ENCODE results near the gene ARG2. TPM values are rescaled to one million over a fixed set of nuclear protein-coding genes. Genes with fewer than 3 reads are reported as not detected.
A peak's percentile ranks its signal among the peaks of the same experiment; 100 is the strongest.
"Not testable (repeated sequence)": the region's sequence is repeated elsewhere in the genome, so short reads cannot be mapped to it uniquely, and the experiment has no call there.

The ARG2 gene
- total RNA-seq, 1 donor from 2014 or later = 1.0 TPM

- Histone ChIP-seq H3K27ac (ENCODE audit: low read depth, low read length) (no peak overlapping the region), H3K36me3 (ENCODE audit: control insufficient read depth in 3 of 3, insufficient read depth in 3 of 3, low read length in 3 of 3) (no peaks in the 10 kb centered on the region), H3K9ac (ENCODE audit: low read depth in 1 of 3, low read length in 3 of 3) (no peak overlapping the region), H3K4me3 (ENCODE audit: low read length in 3 of 3) (no peak overlapping the region), H3K27me3 (ENCODE audit: control insufficient read depth in 3 of 3, insufficient read depth in 3 of 3, low read length in 3 of 3) (peaks cover 0 to 10% (median 3%) of the 10 kb centered on the region in 3 donors), H3K4me1 (ENCODE audit: control insufficient read depth in 3 of 3, insufficient read depth in 3 of 3, low read length in 3 of 3) (no peaks in the 10 kb centered on the region), H3K9me3 (ENCODE audit: control insufficient read depth in 3 of 3, low read length in 3 of 3) (no peaks in the 10 kb centered on the region)
Observed at GRCh38 chr14:67609642-67610310, 9.9 kb upstream of the ARG2 start.

- Histone ChIP-seq H3K4me3 (ENCODE audit: low read length in 3 of 3) (no peak overlapping the region), H3K9ac (ENCODE audit: low read depth in 1 of 3, low read length in 3 of 3) (no peak overlapping the region), H3K4me1 (ENCODE audit: control insufficient read depth in 3 of 3, insufficient read depth in 3 of 3, low read length in 3 of 3) (no peaks in the 10 kb centered on the region), H3K9me3 (ENCODE audit: control insufficient read depth in 3 of 3, low read length in 3 of 3) (no peaks in the 10 kb centered on the region), H3K36me3 (ENCODE audit: control insufficient read depth in 3 of 3, insufficient read depth in 3 of 3, low read length in 3 of 3) (no peaks in the 10 kb centered on the region), H3K27ac (ENCODE audit: low read depth, low read length) (no peak overlapping the region), H3K27me3 (ENCODE audit: control insufficient read depth in 3 of 3, insufficient read depth in 3 of 3, low read length in 3 of 3) (peaks cover 0 to 10% (median 3%) of the 10 kb centered on the region in 3 donors)
Observed at GRCh38 chr14:67610491-67610890, 9.2 kb upstream of the ARG2 start.

DNA sequence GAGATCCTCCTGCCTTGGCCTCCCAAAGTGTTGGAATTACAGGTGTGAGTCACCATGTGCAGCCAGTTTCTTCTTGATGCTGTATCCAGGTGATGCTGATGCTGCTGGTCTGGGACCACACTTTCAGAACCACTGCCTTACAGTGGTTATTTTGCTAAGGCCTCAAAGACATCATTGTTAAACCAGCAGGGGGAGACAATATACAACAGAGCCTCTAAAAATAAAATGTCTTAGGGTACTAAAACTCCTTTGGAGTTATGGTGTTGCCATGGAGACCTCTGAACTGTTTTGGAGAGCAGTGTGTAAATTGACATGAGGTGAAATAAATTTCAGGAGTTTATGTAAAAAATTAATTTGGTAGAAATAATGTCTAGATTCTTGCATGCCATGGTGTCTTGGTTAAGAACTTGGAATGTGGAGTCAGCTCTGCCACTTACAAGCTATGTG is 1.1 kb upstream of the ARG2 start:
- H3K4me3 ChIP-seq (ENCODE audit: low read length in 3 of 3) = no peak overlapping the region
- H3K4me1 ChIP-seq (ENCODE audit: control insufficient read depth in 3 of 3, insufficient read depth in 3 of 3, low read length in 3 of 3) = peaks cover 25 to 31% (median 28%) of the 10 kb centered on the region in 3 donors
- no peaks in the 10 kb centered on the region for H3K27me3 ChIP-seq (ENCODE audit: control insufficient read depth in 3 of 3, insufficient read depth in 3 of 3, low read length in 3 of 3)
- H3K36me3 ChIP-seq (ENCODE audit: control insufficient read depth in 3 of 3, insufficient read depth in 3 of 3, low read length in 3 of 3) = no peaks in the 10 kb centered on the region
- H3K9ac ChIP-seq (ENCODE audit: low read depth in 1 of 3, low read length in 3 of 3) = no peak overlapping the region
- peak overlapping the region; percentile 80 for H3K27ac ChIP-seq (ENCODE audit: low read depth, low read length)
- no peaks in the 10 kb centered on the region for H3K9me3 ChIP-seq (ENCODE audit: control insufficient read depth in 3 of 3, low read length in 3 of 3)

GRCh38 chr14:67620217-67620785 is 581 bp downstream of the ARG2 start:
- H3K4me3 ChIP-seq (ENCODE audit: low read length in 3 of 3) = peak overlapping the region; percentile 76 to 84 (median 82)
- H3K4me1 ChIP-seq (ENCODE audit: control insufficient read depth in 3 of 3, insufficient read depth in 3 of 3, low read length in 3 of 3) = peaks cover 25 to 34% (median 28%) of the 10 kb centered on the region in 3 donors
- H3K9me3 ChIP-seq (ENCODE audit: control insufficient read depth in 3 of 3, low read length in 3 of 3) = no peaks in the 10 kb centered on the region
- H3K27me3 ChIP-seq (ENCODE audit: control insufficient read depth in 3 of 3, insufficient read depth in 3 of 3, low read length in 3 of 3) = no peaks in the 10 kb centered on the region
- H3K9ac ChIP-seq (ENCODE audit: low read depth in 1 of 3, low read length in 3 of 3) = peak overlapping the region; percentile 65 to 81 (median 73)
- no peaks in the 10 kb centered on the region for H3K36me3 ChIP-seq (ENCODE audit: control insufficient read depth in 3 of 3, insufficient read depth in 3 of 3, low read length in 3 of 3)
- peak overlapping the region; percentile 80 for H3K27ac ChIP-seq (ENCODE audit: low read depth, low read length)

- peak overlapping the region in 2 of 3 donors; percentile 2 to 15 for H3K4me3 ChIP-seq (ENCODE audit: low read length in 3 of 3)
- peak overlapping the region; percentile 0 to 51 (median 40) for H3K9ac ChIP-seq (ENCODE audit: low read depth in 1 of 3, low read length in 3 of 3)
- H3K36me3 ChIP-seq (ENCODE audit: control insufficient read depth in 3 of 3, insufficient read depth in 3 of 3, low read length in 3 of 3) = no peaks in the 10 kb centered on the region
- H3K4me1 ChIP-seq (ENCODE audit: control insufficient read depth in 3 of 3, insufficient read depth in 3 of 3, low read length in 3 of 3) = peaks cover 25 to 34% (median 28%) of the 10 kb centered on the region in 3 donors
- no peaks in the 10 kb centered on the region for H3K27me3 ChIP-seq (ENCODE audit: control insufficient read depth in 3 of 3, insufficient read depth in 3 of 3, low read length in 3 of 3)
- H3K27ac ChIP-seq (ENCODE audit: low read depth, low read length) = peak overlapping the region; percentile 70
- no peaks in the 10 kb centered on the region for H3K9me3 ChIP-seq (ENCODE audit: control insufficient read depth in 3 of 3, low read length in 3 of 3)
Observed at GRCh38 chr14:67622675-67623074, 3.0 kb downstream of the ARG2 start.

- H3K27ac ChIP-seq (ENCODE audit: low read depth, low read length) = peak overlapping the region; percentile 70
- H3K9ac ChIP-seq (ENCODE audit: low read depth in 1 of 3, low read length in 3 of 3) = peak overlapping the region; percentile 0 to 51 (median 40)
- H3K27me3 ChIP-seq (ENCODE audit: control insufficient read depth in 3 of 3, insufficient read depth in 3 of 3, low read length in 3 of 3) = no peaks in the 10 kb centered on the region
- peaks cover 25 to 34% (median 28%) of the 10 kb centered on the region in 3 donors for H3K4me1 ChIP-seq (ENCODE audit: control insufficient read depth in 3 of 3, insufficient read depth in 3 of 3, low read length in 3 of 3)
- no peaks in the 10 kb centered on the region for H3K36me3 ChIP-seq (ENCODE audit: control insufficient read depth in 3 of 3, insufficient read depth in 3 of 3, low read length in 3 of 3)
- no peak overlapping the region for H3K4me3 ChIP-seq (ENCODE audit: low read length in 3 of 3)
- H3K9me3 ChIP-seq (ENCODE audit: control insufficient read depth in 3 of 3, low read length in 3 of 3) = no peaks in the 10 kb centered on the region
Observed at GRCh38 chr14:67623114-67623513, 3.4 kb downstream of the ARG2 start.

- not testable (repeated sequence) for H3K4me3 ChIP-seq (ENCODE audit: low read length in 3 of 3); H3K36me3 ChIP-seq (ENCODE audit: control insufficient read depth in 3 of 3, insufficient read depth in 3 of 3, low read length in 3 of 3); H3K9me3 ChIP-seq (ENCODE audit: control insufficient read depth in 3 of 3, low read length in 3 of 3); H3K27me3 ChIP-seq (ENCODE audit: control insufficient read depth in 3 of 3, insufficient read depth in 3 of 3, low read length in 3 of 3); H3K27ac ChIP-seq (ENCODE audit: low read depth, low read length); H3K9ac ChIP-seq (ENCODE audit: low read depth in 1 of 3, low read length in 3 of 3)
- H3K4me1 ChIP-seq (ENCODE audit: control insufficient read depth in 3 of 3, insufficient read depth in 3 of 3, low read length in 3 of 3) = peaks cover 12 to 20% (median 12%) of the 10 kb centered on the region in 3 donors
Observed at GRCh38 chr14:67626131-67626530, 6.4 kb downstream of the ARG2 start.

- peaks cover 6 to 8% (median 7%) of the 10 kb centered on the region in 3 donors for H3K4me1 ChIP-seq (ENCODE audit: control insufficient read depth in 3 of 3, insufficient read depth in 3 of 3, low read length in 3 of 3)
- peaks cover 0 to 4% (median 0%) of the 10 kb centered on the region in 3 donors for H3K36me3 ChIP-seq (ENCODE audit: control insufficient read depth in 3 of 3, insufficient read depth in 3 of 3, low read length in 3 of 3)
- no peak overlapping the region for H3K27ac ChIP-seq (ENCODE audit: low read depth, low read length)
- no peaks in the 10 kb centered on the region for H3K9me3 ChIP-seq (ENCODE audit: control insufficient read depth in 3 of 3, low read length in 3 of 3)
- no peak overlapping the region for H3K4me3 ChIP-seq (ENCODE audit: low read length in 3 of 3)
- H3K27me3 ChIP-seq (ENCODE audit: control insufficient read depth in 3 of 3, insufficient read depth in 3 of 3, low read length in 3 of 3) = no peaks in the 10 kb centered on the region
- no peak overlapping the region for H3K9ac ChIP-seq (ENCODE audit: low read depth in 1 of 3, low read length in 3 of 3)
Observed at GRCh38 chr14:67627519-67627918, 7.8 kb downstream of the ARG2 start.

- Histone ChIP-seq H3K9me3 (ENCODE audit: control insufficient read depth in 3 of 3, low read length in 3 of 3) (no peaks in the 10 kb centered on the region), H3K4me1 (ENCODE audit: control insufficient read depth in 3 of 3, insufficient read depth in 3 of 3, low read length in 3 of 3) (no peaks in the 10 kb centered on the region), H3K36me3 (ENCODE audit: control insufficient read depth in 3 of 3, insufficient read depth in 3 of 3, low read length in 3 of 3) (peaks cover 0 to 4% (median 0%) of the 10 kb centered on the region in 3 donors), H3K27me3 (ENCODE audit: control insufficient read depth in 3 of 3, insufficient read depth in 3 of 3, low read length in 3 of 3) (no peaks in the 10 kb centered on the region), H3K9ac (ENCODE audit: low read depth in 1 of 3, low read length in 3 of 3) (no peak overlapping the region), H3K4me3 (ENCODE audit: low read length in 3 of 3) (no peak overlapping the region), H3K27ac (ENCODE audit: low read depth, low read length) (no peak overlapping the region)
Observed at GRCh38 chr14:67630186-67630585, 10.5 kb downstream of the ARG2 start.

DNA sequence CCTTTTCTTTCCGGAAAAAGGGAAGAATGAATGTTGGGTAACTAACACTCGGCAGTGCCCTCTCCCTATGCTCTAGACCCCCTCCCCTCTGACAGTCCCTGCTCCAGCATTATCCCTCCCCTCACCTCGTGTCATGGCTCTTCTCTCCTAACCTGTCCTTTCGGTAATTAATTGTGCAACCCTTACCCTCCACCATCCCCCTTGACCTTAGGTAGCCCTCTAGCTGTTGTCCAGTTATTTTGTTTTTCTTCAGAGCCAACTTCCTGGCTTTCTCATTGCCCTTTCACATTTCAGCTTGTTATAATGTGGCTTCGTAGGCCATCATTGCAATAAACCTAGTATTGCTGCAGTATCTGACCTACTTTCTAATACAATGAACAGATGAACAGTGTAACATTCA is 11.2 kb downstream of the ARG2 start:
- Histone ChIP-seq H3K36me3 (ENCODE audit: control insufficient read depth in 3 of 3, insufficient read depth in 3 of 3, low read length in 3 of 3) (peaks cover 0 to 4% (median 0%) of the 10 kb centered on the region in 3 donors), H3K9me3 (ENCODE audit: control insufficient read depth in 3 of 3, low read length in 3 of 3) (no peaks in the 10 kb centered on the region), H3K9ac (ENCODE audit: low read depth in 1 of 3, low read length in 3 of 3) (no peak overlapping the region), H3K4me1 (ENCODE audit: control insufficient read depth in 3 of 3, insufficient read depth in 3 of 3, low read length in 3 of 3) (peaks cover 0 to under 1% (median 0%) of the 10 kb centered on the region in 3 donors), H3K4me3 (ENCODE audit: low read length in 3 of 3) (no peak overlapping the region), H3K27ac (ENCODE audit: low read depth, low read length) (no peak overlapping the region), H3K27me3 (ENCODE audit: control insufficient read depth in 3 of 3, insufficient read depth in 3 of 3, low read length in 3 of 3) (no peaks in the 10 kb centered on the region)
